ENCODE results near the gene BAIAP2L1. TPM values are rescaled to one million over a fixed set of nuclear protein-coding genes. Genes with fewer than 3 reads are reported as not detected.
"Not testable (repeated sequence)": the region's sequence is repeated elsewhere in the genome, so short reads cannot be mapped to it uniquely, and the experiment has no call there.

Gene BAIAP2L1
- total RNA-seq, 2 experiments from 2014 or later: 2.3 to 3.0 TPM

DNA sequence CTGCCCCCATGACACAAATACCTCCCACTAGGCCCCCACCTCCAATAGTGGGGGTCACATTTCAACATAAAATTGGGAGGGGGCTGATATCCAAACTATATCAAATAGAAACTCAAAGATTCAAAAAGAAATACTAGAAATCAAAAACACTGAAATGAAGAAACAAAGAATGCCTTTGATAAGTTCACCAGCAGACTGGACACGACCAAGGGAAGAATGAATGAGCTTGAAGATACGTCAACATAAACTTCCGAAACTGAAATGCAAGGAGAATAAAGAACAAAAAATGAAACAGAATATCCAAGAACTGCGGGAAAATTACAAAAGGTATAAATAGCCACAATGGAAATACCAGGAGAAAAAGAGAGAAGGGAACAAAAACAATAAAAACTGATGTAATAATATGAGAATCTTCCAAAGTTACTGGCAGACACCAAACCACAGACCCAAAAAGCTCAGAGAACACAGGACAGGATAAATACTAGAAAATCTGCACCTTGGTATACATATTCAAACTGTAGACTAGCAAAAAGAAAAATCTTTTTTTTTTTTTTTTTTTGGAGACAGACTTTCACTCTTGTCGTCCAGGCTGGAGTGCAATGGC is 69.9 kb downstream of the BAIAP2L1 start:
- Mint-ChIP-seq H3K4me3 (no peak overlapping the region), H3K27me3 (peaks cover 4% of the 10 kb centered on the region), H3K27ac (no peak overlapping the region), H3K36me3 (ENCODE audit: low read depth) (no peaks in the 10 kb centered on the region), H3K9me3 (ENCODE audit: low read depth) (peaks cover 3% of the 10 kb centered on the region), H3K4me1 (no peaks in the 10 kb centered on the region)
- DNase-seq (no peak), ATAC-seq (no peak)
- intact Hi-C loops (cut with DNase I, micrococcal nuclease): no loop called here
- CTCF ChIA-PET: interaction anchor here (0.6 kb wide), 1 partner anchor 27 kb away, joined by 3 read pairs; no protein-coding TSS in a partner anchor
- POLR2A ChIA-PET: no interaction called here

GRCh38 chr7:98329791-98330373 is 71.0 kb downstream of the BAIAP2L1 start:
- intact Hi-C loops (cut with DNase I, micrococcal nuclease): no loop called here
- no peaks in the 10 kb centered on the region for H3K36me3 Mint-ChIP-seq (ENCODE audit: low read depth)
- H3K27ac Mint-ChIP-seq: no peak overlapping the region
- no peak overlapping the region for H3K4me3 Mint-ChIP-seq
- ATAC-seq (no peak), DNase-seq (no peak)
- CTCF ChIA-PET: no interaction called here
- H3K4me1 Mint-ChIP-seq: no peaks in the 10 kb centered on the region
- H3K9me3 Mint-ChIP-seq (ENCODE audit: low read depth): peaks cover 3% of the 10 kb centered on the region
- POLR2A ChIA-PET: no interaction called here
- peaks cover 1% of the 10 kb centered on the region for H3K27me3 Mint-ChIP-seq

DNA sequence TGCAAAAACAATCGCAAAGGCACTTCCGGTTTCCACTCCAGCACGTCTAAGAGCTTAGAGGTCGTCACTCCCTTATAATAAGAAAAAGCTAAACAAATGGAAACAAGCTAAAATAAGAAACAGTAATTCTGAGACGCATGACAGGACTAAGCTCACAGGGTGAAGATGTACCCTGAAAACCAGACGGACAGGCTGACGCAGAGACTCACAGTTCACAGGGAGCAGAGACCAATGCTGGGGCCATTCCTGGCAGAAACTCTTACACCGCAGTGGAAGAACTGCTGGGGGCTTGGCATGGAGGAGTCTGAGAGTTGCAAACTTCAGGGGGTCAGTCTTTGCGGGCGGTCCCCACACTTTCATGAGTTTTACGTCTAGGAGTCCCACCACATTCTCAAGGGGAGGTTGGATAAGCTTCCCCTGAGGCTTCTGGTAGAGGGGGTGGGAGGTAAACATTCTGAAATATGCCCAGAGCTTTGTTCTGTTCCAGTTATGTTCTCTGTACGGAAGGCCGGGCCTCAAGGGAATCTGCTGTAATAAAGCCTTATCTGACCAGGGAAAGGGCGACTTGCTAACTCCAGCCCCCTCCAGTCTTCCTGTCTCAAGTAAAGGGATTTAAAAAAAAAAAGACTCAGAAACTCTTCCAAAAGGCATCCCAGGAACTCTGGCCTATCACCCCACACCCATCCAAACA is 71.6 kb downstream of the BAIAP2L1 start:
- peaks cover 1% of the 10 kb centered on the region for H3K27me3 Mint-ChIP-seq
- H3K9me3 Mint-ChIP-seq (ENCODE audit: low read depth): peaks cover 3% of the 10 kb centered on the region
- ChIA-PET POLR2A (no interaction called here), CTCF (interaction anchor here (0.6 kb wide), 1 partner anchor 1252 kb away, joined by 3 read pairs; no protein-coding TSS in a partner anchor)
- no peak overlapping the region for H3K27ac Mint-ChIP-seq
- DNase-seq: no peak
- no peaks in the 10 kb centered on the region for H3K4me1 Mint-ChIP-seq
- intact Hi-C loops (cut with DNase I, micrococcal nuclease): no loop called here
- H3K36me3 Mint-ChIP-seq (ENCODE audit: low read depth): no peaks in the 10 kb centered on the region
- H3K4me3 Mint-ChIP-seq: no peak overlapping the region
- no peak for ATAC-seq

- Mint-ChIP-seq H3K4me1 (no peaks in the 10 kb centered on the region), H3K4me3 (no peak overlapping the region), H3K9me3 (ENCODE audit: low read depth) (no peaks in the 10 kb centered on the region), H3K27ac (no peak overlapping the region), H3K27me3 (peaks cover 14% of the 10 kb centered on the region), H3K36me3 (ENCODE audit: low read depth) (no peaks in the 10 kb centered on the region)
- ChIA-PET CTCF (no interaction called here), POLR2A (no interaction called here)
- intact Hi-C loops (cut with DNase I, micrococcal nuclease): no loop called here
- no peak for DNase-seq
- ATAC-seq: no peak
Measured at GRCh38 chr7:98324782-98325181, 76.1 kb downstream of the BAIAP2L1 start.

DNA sequence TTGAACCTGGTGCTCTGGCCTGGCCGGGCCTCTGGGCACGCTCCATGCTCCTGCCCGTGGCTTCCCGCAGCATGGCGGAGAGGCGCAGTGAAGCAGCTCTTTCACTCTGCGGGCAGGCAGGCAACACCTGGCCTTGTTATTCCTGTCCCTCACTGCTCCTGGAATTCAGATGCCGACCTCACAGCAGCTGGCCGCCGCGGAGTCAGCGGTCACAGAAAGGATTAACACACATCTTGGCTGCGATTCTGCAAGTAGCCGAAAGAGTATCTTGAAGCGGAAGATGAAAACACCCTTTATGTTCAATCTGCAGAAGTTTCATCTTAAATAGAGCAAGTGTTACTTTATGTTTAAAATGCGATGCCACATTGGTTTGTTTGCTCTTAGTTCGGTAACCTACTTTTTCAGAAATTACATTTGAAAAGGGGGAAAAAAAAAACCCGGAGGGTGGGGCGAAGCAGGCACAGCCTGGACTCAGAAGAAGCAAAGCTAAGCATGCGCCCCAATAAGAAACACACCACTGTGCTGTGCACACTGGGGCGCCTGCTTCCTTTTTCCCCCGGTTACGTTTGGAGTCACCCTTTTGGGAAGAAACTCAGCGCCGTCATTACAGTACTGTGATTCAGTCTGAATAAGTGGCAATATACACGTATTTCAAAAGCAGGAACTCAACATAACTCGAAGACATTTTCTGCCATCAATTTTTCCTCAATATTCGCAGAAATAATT is 77.1 kb downstream of the BAIAP2L1 start:
- ChIA-PET CTCF (interaction anchor here (1.1 kb wide), 1 partner anchor 18 kb away, joined by 3 read pairs; no protein-coding TSS in a partner anchor), POLR2A (no interaction called here)
- no peaks in the 10 kb centered on the region for H3K4me1 Mint-ChIP-seq
- ATAC-seq: peak; percentile 58
- H3K27me3 Mint-ChIP-seq: peaks cover 14% of the 10 kb centered on the region
- intact Hi-C loops (cut with DNase I, micrococcal nuclease): no loop called here
- no peak overlapping the region for H3K4me3 Mint-ChIP-seq
- DNase-seq: peak; percentile 13
- H3K36me3 Mint-ChIP-seq (ENCODE audit: low read depth): no peaks in the 10 kb centered on the region
- H3K9me3 Mint-ChIP-seq (ENCODE audit: low read depth): no peaks in the 10 kb centered on the region
- no peak overlapping the region for H3K27ac Mint-ChIP-seq

DNA sequence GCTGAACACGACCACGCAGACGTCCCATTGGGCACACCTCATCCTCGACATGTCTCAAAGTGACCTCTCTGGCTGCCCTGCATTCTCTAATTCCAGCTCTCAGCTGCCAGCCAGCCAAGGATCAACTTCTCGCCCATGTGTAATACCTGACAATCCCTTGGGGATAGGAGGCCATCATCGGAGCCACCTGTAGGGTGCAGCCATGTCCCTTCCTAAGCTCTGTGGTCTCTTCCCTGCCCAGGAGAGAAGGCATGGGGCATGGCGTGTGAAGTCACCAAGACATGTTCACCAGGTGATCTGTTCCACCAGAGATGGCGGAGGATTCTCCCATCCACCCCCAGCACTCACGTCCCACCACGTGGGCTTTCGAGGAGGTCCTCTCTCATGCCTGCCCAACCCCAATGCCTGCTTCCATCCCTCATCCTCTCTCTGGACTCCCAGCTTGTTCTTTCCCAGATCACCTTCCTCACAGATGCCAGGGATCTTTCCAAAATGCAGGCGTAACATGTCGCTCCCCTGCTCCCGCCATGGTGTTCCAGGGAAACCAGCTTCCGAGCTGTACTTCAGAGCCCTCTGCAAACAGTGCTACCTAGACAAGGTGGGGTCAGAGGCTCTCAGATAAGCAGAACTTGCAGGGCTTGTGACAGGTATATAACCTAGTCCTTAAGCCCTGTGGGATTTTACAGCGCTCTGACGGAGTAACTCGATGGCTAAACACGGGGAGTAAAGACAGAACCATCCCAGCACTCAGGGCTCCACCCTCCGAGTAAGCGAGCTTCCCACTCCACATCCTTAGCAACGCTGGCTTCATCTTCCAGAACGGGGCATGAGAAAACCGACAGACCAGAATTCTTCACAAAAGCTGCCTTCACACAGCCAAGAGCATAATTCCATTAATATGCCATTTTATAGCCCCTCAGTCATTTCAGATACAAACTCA is 78.3 kb downstream of the BAIAP2L1 start:
- intact Hi-C loops (cut with DNase I, micrococcal nuclease): no loop called here
- Mint-ChIP-seq H3K27ac (no peak overlapping the region), H3K36me3 (ENCODE audit: low read depth) (no peaks in the 10 kb centered on the region), H3K4me3 (no peak overlapping the region), H3K4me1 (no peaks in the 10 kb centered on the region), H3K9me3 (ENCODE audit: low read depth) (no peaks in the 10 kb centered on the region), H3K27me3 (peaks cover 14% of the 10 kb centered on the region)
- ATAC-seq (no peak), DNase-seq (no peak)
- POLR2A ChIA-PET: no interaction called here
- CTCF ChIA-PET: no interaction called here

DNA sequence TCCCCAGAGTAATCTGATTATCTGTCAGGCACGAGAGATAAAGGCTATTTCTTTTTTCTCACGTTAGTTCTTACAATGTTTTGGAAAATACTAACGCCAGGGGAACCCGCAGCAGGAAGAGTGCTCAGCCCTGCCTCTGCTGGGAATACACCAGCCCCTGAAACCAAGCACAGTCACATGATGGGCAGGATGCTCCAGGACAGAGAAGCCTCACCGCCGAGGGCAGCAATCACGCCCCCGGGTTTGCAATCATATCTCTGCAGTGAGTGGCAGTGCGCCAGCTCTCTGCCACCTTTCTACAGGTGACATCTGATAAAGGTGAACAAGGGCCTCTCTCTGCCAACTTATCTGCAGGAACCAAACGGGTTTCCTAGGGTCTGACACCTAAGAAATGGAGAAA is 79.6 kb downstream of the BAIAP2L1 start:
- H3K27ac Mint-ChIP-seq: no peak overlapping the region
- CTCF ChIA-PET: no interaction called here
- POLR2A ChIA-PET: no interaction called here
- no peaks in the 10 kb centered on the region for H3K9me3 Mint-ChIP-seq (ENCODE audit: low read depth)
- H3K36me3 Mint-ChIP-seq (ENCODE audit: low read depth): no peaks in the 10 kb centered on the region
- H3K27me3 Mint-ChIP-seq: peaks cover 12% of the 10 kb centered on the region
- no peaks in the 10 kb centered on the region for H3K4me1 Mint-ChIP-seq
- DNase-seq (no peak), ATAC-seq (no peak)
- intact Hi-C loops (cut with DNase I, micrococcal nuclease): no loop called here
- H3K4me3 Mint-ChIP-seq: no peak overlapping the region

- ChIA-PET CTCF (no interaction called here), POLR2A (no interaction called here)
- H3K27me3 Mint-ChIP-seq: peaks cover 12% of the 10 kb centered on the region
- intact Hi-C loops (cut with DNase I, micrococcal nuclease): no loop called here
- ATAC-seq (no peak), DNase-seq (no peak)
- no peaks in the 10 kb centered on the region for H3K9me3 Mint-ChIP-seq (ENCODE audit: low read depth)
- H3K36me3 Mint-ChIP-seq (ENCODE audit: low read depth): no peaks in the 10 kb centered on the region
- no peaks in the 10 kb centered on the region for H3K4me1 Mint-ChIP-seq
- no peak overlapping the region for H3K27ac Mint-ChIP-seq
- H3K4me3 Mint-ChIP-seq: no peak overlapping the region
Measured at GRCh38 chr7:98319176-98319575, 81.7 kb downstream of the BAIAP2L1 start.

DNA sequence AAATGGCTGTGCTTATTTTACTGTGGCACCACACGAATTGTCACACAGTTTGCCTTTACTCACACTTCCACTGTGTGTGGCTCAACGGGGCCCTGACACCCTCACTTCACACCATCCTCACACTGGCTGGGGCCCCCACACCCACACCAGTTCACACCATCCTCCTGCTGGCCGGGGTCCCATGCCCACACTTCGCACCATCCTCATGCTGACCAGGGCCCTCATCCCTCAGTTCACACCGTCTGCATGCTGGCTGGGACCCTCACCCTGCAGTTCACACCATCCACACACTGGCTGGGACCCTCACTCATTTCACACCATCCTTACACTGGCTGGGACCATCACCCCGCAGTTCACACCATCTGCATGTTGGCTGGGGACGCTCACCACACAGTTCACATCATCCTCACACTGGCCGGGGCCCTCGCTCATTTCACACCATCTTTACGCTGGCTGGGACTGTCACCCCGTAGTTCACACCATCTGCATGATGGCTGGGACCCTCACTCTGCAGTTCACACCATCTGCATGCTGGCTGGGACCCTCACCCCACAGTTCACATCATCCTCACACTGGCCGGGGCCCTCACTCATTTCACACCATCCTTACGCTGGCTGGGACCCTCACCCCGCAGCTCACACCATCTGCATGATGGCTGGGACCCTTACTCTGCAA is 83.4 kb downstream of the BAIAP2L1 start:
- ChIA-PET CTCF (no interaction called here), POLR2A (no interaction called here)
- no peak overlapping the region for H3K4me3 Mint-ChIP-seq
- ATAC-seq (no peak), DNase-seq (no peak)
- no peaks in the 10 kb centered on the region for H3K36me3 Mint-ChIP-seq (ENCODE audit: low read depth)
- peaks cover 4% of the 10 kb centered on the region for H3K27me3 Mint-ChIP-seq
- intact Hi-C loops (cut with DNase I, micrococcal nuclease): no loop called here
- H3K27ac Mint-ChIP-seq: no peak overlapping the region
- H3K9me3 Mint-ChIP-seq (ENCODE audit: low read depth): no peaks in the 10 kb centered on the region
- no peaks in the 10 kb centered on the region for H3K4me1 Mint-ChIP-seq

GRCh38 chr7:98315994-98316527 is 84.8 kb downstream of the BAIAP2L1 start:
- H3K27me3 Mint-ChIP-seq; ATAC-seq; H3K27ac Mint-ChIP-seq; H3K36me3 Mint-ChIP-seq (ENCODE audit: low read depth); H3K4me1 Mint-ChIP-seq; CTCF ChIA-PET; POLR2A ChIA-PET; DNase-seq; H3K9me3 Mint-ChIP-seq (ENCODE audit: low read depth); intact Hi-C loops (cut with DNase I, micrococcal nuclease); H3K4me3 Mint-ChIP-seq: not testable (repeated sequence)
